OCI-M2 (cell line): ENCODE results near the gene ACYP1.

Source experiments
- DNase-seq: peaks from one replicate; lab custom pipeline; 2025; ENCODE audit not compliant: unreplicated experiment; lab: John Stamatoyannopoulos, UW

Gene ACYP1

DNA sequence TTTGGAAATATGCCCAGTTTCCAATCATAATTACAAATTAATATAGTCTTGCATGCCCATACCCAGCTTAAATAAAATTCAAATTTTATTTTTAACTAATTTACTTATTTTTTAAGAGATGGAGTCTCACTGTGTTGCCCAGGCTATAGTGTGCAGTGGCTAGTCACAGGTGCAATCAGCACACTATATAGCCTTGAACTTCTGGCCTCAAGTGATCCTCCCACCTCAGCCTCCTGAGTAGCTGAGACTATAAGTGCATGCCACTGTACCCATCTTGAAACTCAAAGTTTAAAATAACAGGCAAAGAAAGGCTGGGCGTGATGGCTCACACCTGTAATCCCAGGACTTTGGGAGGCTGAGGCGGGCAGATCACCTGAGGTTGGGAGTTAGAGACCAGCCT is 22.9 kb downstream of the ACYP1 start:
- DNase-seq = no peak

DNA sequence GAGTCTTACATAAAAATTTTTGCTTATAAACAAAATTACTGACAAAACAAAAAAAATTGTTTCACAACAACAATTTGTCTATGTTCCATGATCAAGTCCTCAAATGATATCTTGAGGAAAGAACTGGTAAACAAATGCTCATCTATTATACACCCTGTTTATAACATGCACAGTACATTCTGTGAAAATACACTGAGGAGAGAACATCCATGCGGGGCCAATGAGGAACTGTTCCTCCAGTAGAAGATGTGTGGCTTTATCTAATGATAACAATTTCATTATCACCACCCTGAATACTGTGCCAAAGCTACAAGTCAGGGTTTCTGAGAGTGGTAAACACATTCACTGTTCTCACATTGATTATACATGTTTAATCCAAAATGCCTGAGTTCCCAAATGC is 23.3 kb downstream of the ACYP1 start:
- no peak for DNase-seq

DNA sequence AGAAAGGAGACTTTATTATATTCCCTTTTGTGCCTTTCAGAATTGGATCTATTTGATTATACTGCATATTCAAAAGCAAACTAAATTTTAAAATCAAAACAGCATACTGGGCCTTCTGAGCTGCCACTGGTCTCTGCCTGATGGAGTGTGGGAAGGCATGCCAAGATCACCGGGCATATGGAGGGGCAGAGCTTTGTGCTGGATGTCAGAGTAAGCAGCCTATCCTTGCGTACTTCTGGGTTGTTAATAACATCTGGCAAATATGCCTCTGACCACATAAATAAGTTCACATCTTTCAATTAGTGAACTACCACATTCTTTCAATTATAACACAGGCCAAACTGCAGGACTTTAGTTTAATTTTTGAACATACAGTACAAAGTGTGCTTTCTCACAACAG is 30.9 kb downstream of the ACYP1 start:
- DNase-seq = no peak

DNA sequence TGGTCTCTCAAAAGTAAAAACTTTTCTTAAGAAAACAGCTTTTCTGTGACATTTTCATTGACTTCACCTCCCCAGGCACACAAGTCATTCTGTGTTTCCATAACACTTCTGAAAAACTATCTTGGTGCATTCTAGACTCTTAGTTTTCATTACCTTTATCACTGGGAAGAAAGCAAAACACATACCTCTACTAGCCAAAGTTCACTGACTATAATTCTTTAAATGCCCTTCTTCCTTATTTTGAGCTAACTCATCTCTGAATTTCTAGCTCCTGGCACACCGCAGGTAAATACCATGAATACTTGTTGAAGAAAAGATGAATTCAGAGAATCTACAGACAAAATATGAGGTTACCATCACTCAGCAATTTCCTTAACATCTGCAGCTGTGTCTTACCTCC is 33.7 kb downstream of the ACYP1 start:
- no peak for DNase-seq

DNA sequence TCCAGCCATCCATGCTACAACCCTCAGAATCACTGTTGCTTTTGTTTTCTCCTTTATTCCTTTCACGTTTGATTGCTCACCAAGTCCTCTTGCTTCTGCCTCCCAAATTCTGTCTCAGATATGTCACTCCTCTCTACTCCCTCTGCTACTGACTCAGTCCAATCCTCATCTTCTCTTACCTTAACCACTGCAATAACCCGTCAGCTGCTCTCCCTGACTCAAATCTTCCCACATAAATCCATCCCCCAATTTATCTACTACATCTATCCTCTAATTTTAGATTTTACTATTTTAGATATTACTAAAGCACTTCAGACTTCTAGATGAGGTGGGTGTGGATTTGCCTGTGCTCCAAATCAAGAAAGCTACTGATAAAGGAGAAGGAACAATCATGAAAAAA is 37.9 kb downstream of the ACYP1 start:
- no peak for DNase-seq

DNA sequence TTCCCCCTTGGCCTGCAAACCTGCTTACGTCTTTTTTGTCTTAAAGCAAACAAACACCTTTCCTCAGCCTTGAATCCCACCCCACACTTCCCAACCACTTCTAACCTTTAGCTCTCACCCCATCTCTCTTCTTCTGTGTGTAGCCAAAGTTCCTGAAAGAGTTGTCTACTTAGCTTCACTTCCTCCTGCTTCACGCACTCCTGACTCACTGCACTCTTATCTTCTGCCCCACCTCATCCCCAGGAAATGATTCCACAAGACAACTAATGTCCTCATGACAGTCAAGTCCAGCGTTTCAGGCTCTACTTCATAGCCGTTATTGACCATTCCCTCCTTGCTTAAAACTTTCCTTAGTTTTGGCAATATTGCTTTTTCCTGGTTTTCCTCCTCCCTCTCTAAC is 38.7 kb downstream of the ACYP1 start:
- DNase-seq = no peak

DNA sequence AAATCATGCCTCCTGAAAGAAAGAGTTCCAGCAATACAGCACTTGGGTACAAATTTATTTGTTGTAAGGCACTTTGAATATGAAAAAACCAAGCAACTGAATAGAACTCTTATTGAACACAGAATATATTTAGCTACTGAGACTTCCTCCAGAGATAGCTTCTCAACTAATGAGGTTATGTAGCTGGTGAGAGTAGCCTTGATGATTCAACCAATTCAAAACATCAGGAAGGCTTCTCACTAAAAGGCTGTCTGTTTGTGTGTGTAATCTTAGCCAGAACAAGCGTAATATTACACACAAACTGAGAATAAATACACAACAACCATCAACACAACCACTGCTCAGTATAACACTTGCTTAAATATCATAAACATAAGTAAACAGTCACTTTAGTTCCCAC is 40.7 kb downstream of the ACYP1 start:
- DNase-seq = no peak

DNA sequence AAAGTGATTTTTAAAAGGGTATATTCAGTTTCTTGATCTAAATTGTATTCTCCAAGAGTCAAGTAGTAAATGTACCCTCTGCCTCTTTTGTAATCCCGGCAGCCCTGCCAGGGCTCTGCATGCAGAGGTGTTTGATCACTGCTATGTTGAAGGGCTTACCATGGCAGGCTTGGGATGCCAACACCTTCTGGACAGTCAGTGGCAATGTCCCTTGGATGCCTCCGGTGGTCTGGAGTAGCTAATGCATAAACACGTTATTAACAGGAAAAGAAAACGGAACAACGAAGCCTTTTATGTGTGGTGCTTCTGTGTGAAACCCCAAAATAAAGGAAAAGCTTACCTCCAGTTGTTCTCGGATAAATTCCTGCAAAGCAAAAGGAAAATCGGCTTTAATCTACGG is 41.2 kb downstream of the ACYP1 start:
- no peak for DNase-seq

DNA sequence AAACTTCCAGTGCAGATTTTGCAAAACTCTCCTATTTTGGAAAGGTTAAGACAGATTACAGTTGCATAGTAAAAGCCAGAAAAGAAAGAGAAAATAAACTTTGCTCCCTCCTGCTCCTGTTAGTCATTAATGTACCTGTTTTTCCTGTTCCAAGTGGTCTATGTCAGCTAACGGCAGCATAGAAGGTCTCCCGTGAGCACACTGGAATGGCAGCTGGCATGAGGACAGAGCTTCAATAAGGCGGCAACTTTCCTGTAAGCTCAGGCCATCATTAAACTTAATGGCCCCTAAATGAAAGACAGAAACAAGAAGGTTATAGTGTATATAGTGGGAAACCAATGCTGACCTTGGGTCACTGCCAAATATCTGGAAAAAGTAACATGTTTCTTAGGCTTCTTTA is 45.1 kb downstream of the ACYP1 start:
- DNase-seq = no peak

DNA sequence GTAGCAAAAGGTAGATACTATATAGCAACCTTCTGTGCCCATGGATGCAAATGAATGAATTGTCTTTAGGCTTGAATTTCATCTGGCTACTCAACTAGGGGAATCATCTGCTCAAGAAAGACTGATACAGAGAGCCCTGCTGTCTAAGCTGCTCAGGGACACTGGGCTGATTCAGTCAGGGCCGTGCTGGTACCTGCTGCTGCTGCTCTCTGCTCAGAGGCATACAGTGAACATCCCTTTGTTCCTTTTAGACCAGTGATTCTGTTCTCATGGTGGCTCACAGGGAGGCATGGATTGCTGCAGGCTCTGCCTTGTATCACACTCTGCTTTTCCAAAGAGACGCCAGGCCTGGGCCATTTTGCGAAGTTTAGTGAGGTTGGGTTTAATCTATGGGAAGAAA is 47.0 kb downstream of the ACYP1 start:
- DNase-seq = no peak

DNA sequence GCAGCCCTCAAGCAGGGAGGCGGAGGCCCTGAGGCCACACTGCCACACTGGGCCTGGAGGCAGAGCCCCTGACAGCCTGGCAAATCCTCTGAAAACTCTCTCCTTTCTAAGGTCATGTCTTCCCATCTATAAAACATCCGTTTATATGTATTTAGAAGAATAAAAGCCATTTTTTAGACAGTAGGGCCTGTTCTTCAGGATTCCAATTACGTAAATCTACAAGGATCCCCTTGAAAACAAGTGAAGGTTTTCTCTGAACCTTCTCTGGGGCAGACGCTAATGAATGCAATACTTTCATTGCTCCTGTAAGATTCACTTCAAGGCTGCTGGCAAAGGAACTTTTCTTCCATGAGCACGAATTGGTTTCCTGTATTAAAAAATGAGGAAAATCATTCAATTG is 48.3 kb downstream of the ACYP1 start:
- no peak for DNase-seq

DNA sequence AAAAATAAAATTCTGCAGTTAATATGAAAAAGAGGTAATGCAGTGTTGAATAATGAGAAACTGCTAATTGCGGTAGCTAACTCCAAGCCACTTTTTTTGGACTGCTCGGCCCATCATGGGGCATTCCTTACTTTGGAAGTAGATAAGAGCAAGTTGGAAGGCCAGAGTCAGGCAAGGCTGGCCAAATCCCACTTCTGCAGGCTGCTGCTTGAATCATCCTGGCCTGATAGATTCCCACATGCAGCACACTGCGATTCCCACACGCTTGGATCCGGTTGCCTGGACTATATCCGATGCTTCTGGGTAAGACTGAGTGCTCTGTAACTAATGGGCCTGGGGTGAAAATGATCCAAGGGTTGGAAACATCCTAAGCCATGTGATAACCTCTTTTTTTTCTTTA is 50.5 kb downstream of the ACYP1 start:
- no peak for DNase-seq

DNA sequence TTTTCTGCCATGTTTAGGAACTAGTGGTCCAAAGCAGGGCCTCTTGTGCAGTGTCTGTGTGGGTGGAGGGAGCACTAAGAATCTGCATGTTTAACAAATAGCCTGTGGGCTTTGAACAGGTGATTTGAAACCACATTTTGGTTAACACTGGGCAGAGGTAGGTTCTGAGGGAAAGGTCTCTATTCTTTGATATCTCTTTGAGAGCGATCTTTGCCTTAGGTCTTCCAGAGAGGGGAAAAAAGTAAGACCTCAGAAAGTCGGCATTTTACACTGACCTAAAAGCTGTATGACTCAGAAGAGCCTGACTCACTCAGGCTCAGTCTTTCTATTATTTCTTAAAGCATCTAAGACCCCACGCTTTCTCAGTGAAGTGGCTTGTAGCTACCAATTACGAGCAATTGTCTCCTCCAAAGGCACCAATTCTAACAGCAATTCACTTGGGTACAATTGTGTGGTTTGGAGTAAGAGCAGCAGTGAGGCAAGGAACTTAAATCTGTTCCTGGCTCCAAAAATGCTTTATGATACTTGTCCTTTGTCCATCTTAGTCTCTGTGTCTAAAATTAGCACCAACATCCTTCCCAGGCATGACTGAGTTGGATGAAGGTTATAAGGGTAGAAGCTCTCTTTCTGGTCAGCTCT is 52.3 kb downstream of the ACYP1 start:
- DNase-seq = no peak

DNA sequence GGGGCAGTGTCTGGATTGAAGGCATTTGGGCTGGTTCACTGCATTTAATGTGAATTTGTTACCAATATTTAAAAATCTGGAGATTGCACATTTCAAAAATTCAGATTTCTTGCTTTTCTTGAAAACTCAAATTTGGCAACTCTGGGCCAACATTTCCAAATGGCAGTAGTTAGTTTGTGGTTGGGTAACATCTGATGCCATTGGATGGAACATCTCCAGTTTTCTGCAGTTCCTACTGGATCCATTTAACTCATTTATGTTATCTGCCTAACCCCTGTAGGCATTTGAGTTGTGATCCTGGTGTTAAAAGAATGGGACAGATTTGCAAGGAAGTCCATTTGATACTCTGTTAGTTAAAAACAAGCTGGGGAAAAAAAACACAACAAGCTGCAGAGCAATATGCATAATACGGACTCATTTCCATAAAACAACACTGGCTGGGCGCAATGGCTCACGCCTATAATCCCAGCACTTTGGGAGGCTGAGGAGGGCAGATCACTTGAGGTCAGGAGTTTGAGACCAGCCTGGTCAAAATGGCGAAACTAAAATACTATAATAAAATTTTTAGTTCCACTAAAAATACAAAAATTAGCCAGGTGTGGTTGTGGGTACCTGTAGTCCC is 53.2 kb downstream of the ACYP1 start:
- DNase-seq = no peak

DNA sequence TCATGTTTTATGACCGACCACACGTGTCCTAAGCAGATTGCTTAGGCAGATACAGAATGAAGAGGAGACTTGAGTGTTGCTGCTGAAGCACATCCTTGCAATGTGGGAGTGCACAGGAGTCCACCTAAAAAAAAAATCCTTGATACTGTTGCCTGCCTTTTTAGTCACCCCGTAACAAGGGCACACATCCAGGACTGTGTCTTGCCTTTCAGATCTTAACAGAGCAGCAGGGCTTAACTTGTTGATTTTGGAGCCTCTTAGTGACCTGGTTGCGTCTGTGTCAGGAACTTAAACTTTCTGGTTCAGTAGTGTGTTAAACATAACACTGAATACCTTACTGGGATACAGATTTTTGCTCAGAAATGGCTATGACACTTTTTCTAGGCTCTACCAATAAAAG is 54.6 kb downstream of the ACYP1 start:
- no peak for DNase-seq

DNA sequence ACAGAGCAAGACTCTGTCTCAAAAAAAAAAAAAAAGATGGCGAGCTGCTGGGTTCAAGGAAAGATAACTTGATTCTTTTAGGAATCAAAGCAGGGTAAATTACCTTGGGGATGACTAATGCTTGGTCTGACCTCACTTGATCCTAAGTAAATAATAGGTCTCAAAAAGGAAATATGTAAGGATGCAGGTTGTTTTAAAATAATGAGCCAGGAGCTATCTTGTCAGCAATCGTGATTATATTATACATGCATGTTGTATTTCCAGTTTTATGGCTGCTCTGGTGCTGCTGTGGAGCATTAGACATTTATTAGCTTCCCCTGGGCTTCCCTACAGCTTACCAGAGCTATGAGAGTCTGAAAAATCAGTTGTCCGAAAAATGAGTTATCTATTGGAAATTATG is 58.5 kb downstream of the ACYP1 start:
- DNase-seq = no peak

DNA sequence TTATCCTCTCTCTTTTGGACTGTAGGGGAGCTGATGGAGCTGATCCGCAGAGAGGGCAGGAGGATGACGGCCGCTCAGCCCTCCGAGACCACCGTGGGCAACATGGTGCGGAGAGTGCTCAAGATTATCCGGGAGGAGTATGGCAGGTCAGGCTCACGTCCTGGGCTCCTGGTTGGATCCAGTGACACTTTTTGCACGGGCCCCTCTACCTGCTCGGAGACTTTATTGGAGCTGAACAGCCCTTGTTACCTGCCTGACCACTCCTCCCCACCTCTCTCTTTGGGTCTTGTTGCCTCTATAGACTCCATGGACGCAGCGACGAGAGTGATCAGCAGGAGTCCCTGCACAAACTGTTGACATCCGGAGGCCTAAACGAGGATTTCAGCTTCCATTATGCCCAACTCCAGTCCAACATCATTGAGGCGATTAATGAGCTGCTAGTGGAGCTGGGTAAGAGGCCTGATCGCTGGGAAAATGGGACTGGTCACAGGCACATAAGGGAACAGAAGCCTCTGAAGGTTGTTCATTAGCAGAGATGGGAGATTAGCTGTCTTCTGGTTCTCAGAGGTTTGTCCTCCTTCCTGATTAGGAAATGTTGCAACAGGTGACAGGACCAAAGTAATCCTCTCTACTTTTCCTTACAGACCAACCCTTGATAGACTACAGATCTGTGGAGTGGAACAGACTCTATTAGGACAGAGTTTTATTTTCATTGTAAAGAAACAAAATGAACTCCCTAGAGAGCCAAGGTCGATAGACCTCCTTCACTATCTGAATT is 60.4 kb downstream of the ACYP1 start:
- no peak for DNase-seq
